GM12873 (cell line): ENCODE results near the gene DR1.

Source experiments
- TF ChIP-seq, protein P1 (sequence below): IDR thresholded peaks from 2 replicates; pipeline ENCODE4 v1.5.1; 2012; ENCODE audit warnings: low read depth, mild to moderate bottlenecking, moderate library complexity, low read length, control low read depth; ENCODE audit not compliant: insufficient read depth; ENCODE audit errors: missing control alignments

DR1 gene

GRCh38 chr1:93349231-93350135, 3.8 kb downstream of the DR1 start:
- TF ChIP-seq, protein P1, sequence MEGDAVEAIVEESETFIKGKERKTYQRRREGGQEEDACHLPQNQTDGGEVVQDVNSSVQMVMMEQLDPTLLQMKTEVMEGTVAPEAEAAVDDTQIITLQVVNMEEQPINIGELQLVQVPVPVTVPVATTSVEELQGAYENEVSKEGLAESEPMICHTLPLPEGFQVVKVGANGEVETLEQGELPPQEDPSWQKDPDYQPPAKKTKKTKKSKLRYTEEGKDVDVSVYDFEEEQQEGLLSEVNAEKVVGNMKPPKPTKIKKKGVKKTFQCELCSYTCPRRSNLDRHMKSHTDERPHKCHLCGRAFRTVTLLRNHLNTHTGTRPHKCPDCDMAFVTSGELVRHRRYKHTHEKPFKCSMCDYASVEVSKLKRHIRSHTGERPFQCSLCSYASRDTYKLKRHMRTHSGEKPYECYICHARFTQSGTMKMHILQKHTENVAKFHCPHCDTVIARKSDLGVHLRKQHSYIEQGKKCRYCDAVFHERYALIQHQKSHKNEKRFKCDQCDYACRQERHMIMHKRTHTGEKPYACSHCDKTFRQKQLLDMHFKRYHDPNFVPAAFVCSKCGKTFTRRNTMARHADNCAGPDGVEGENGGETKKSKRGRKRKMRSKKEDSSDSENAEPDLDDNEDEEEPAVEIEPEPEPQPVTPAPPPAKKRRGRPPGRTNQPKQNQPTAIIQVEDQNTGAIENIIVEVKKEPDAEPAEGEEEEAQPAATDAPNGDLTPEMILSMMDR: no peak

DNA sequence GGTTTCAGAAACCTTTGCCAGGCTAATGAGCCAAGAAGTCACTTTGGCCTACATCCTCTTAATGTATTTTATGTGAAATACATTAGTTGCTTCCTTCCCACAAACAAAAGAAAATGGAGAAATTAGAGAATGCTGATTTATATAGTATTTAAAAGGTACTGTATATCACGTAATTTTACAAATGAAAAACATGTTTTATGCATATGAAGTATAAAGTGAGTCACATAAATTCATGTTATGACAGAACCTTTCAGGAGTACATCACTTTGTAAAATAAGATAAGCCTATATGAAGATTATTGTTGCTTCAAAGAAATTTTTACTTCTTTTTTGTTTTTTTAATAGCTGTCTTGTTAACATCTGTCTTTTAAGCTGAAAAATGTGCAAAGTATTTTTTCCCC, 4.6 kb downstream of the DR1 start:
- TF ChIP-seq, protein P1: no peak

GRCh38 chr1:93350875-93351274, 5.2 kb downstream of the DR1 start:
- TF ChIP-seq, protein P1: no peak

GRCh38 chr1:93352376-93352775, 6.7 kb downstream of the DR1 start:
- TF ChIP-seq, protein P1: no peak

DNA sequence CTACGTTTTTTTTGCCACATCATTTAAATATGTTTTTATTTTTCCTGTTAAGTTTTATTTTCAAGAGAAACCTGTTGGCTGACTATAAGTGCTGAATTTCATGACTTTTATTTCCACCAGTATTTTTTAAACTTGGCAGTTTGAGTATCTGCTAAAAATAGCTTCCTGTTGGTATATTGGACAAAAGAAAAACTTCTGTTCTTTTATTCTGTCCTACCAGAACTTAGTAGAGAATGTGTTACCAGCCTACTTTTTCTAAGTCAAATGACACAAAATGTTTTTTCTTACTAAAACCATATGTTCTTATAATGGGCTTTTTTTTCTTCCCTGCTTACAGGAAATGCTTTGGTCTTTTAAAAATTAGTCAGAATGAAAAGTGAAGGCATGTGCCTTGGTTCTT, 7.6 kb downstream of the DR1 start:
- TF ChIP-seq, protein P1: no peak

GRCh38 chr1:93354749-93355148, 9.0 kb downstream of the DR1 start:
- TF ChIP-seq, protein P1: no peak

DNA sequence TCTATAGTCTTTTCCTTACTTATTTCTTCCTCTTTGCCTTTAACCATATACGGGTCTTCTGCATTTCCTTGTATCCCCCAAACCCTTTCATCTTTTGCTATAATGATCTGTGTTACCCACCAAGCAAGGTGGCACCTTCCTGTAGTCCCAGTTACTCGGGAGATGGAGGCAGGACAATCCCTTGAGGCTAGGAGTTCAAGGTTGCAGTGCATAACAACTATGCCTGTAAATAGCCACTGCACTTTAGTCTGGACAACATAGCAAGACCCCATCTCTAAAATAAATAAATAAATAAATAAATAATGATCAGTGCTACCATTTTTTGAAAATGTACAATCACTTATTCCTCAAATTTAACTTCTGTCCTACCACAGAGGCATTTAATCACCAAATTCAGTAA, 11.5 kb downstream of the DR1 start:
- TF ChIP-seq, protein P1: no peak
